Spleen (tissue), 7 donors: ENCODE data around the gene PKP2.

Source experiments
- POLR2A ChIP-seq, 3 donors: fragments of 450-650 bp; IDR thresholded peaks; one replicate each; pipeline ENCODE4 v1.5.1; 2017; ENCODE audit warnings: antibody characterized with exemption in 3 of 3, mild to moderate bottlenecking in 1 of 3
- POLR2AphosphoS5 ChIP-seq, 3 donors: sonication (generic); formaldehyde crosslinking; IDR thresholded peaks; one replicate each; pipeline ENCODE4 v1.5.1; 2017; ENCODE audit warnings: antibody characterized with exemption in 3 of 3
- TF ChIP-seq, protein P1 (sequence below), 11 experiments: fragments of 200-600 bp in 7 of 11; fragments of 450-650 bp in 4 of 11; sonication (generic) in 4 of 11; IDR thresholded peaks in 8 of 11; conservative IDR thresholded peaks in 3 of 11; 1 replicate in 7 of 11; 2 replicates in 4 of 11; pipeline versions ENCODE4 v1.4.0 to v1.8.0; 2016 to 2021; ENCODE audit warnings: antibody characterized with exemption in 11 of 11, inconsistent platforms in 4 of 11, mild to moderate bottlenecking in 1 of 11
- donor health status: DM: no; HTN: no; CAD: no; lungs with moderate emphysema.
- donor health status: DM: no; HTN: no; CAD: no.
- donor health status: DM: no; HTN: no; CAD: no.

DNA sequence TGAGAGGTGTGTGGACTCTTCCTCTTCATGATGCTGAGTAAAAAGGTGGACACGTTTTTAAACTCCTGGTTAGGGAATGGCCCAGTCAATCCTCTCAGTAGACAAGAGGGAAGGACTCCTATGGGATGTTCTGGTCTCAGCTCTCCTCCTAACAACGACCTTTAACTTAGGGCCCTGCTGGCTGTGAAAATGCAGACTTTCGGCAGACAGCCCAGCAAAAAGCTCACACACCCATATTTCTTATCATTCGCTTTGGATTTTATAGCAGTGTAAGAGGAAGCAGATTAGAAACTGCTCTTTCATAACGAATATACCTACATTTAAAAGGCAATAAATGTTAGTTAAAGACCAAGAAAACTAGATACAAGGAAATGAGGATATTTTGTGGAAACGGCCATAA lies 122.9 kb downstream of the PKP2 start:
- TF ChIP-seq, protein P1, sequence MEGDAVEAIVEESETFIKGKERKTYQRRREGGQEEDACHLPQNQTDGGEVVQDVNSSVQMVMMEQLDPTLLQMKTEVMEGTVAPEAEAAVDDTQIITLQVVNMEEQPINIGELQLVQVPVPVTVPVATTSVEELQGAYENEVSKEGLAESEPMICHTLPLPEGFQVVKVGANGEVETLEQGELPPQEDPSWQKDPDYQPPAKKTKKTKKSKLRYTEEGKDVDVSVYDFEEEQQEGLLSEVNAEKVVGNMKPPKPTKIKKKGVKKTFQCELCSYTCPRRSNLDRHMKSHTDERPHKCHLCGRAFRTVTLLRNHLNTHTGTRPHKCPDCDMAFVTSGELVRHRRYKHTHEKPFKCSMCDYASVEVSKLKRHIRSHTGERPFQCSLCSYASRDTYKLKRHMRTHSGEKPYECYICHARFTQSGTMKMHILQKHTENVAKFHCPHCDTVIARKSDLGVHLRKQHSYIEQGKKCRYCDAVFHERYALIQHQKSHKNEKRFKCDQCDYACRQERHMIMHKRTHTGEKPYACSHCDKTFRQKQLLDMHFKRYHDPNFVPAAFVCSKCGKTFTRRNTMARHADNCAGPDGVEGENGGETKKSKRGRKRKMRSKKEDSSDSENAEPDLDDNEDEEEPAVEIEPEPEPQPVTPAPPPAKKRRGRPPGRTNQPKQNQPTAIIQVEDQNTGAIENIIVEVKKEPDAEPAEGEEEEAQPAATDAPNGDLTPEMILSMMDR (IDR thresholded peaks at IDR 0.05 in 8 of 11, conservative IDR thresholded peaks at IDR 0.05 in 3 of 11) = no peak
- no peak for TF ChIP-seq POLR2A (IDR thresholded peaks at IDR 0.05)
- no peak for TF ChIP-seq POLR2AphosphoS5 (IDR thresholded peaks at IDR 0.05)
